Ascending aorta (tissue), 2 donors: ENCODE results near the gene UVSSA. TPM values are rescaled to one million over a fixed set of nuclear protein-coding genes. Genes with fewer than 3 reads are reported as not detected.

ENCODE experiments used
- DNase-seq, 2 donors: peaks; one replicate each; pipeline ENCODE4 v3.0.0-alpha.2; 2019; ENCODE audit warnings: low spot score in 2 of 2
- H3K27ac ChIP-seq, 2 donors: fragments of 200-600 bp; sonication (generic); one replicate each; pipeline ENCODE4 v1.5.1; 2016 to 2017; ENCODE audit warnings: mild to moderate bottlenecking in 1 of 2
- H3K27me3 ChIP-seq: fragments of 200-600 bp; sonication (generic); one replicate; pipeline ENCODE4 v1.5.1; 2017
- H3K36me3 ChIP-seq, 2 donors: fragments of 200-600 bp; sonication (generic); one replicate each; pipeline ENCODE4 v1.5.1; 2016
- H3K4me1 ChIP-seq, 2 donors: fragments of 200-600 bp; sonication (generic); one replicate each; pipeline ENCODE4 v1.5.1; 2016 to 2017; ENCODE audit warnings: mild to moderate bottlenecking in 1 of 2
- H3K4me3 ChIP-seq, 2 donors: fragments of 200-600 bp; sonication (generic); one replicate each; pipeline ENCODE4 v1.5.1; 2016 to 2017; ENCODE audit warnings: mild to moderate bottlenecking in 1 of 2
- H3K9me3 ChIP-seq, 2 donors: fragments of 200-600 bp; sonication (generic); one replicate each; pipeline ENCODE4 v1.5.1; 2016
- CTCF ChIP-seq, 3 experiments: fragments of 200-600 bp in 2 of 3; fragments of 450-650 bp in 1 of 3; sonication (generic) in 2 of 3; IDR thresholded peaks; one replicate each; pipeline ENCODE4 v1.5.1; 2016 to 2019; ENCODE audit warnings: antibody characterized with exemption in 3 of 3, mild to moderate bottlenecking in 1 of 3, moderate library complexity in 1 of 3
- intact Hi-C: fragments of 100-400 bp; cut with DNase I; formaldehyde crosslinking; loops from one replicate; pipeline ENCODE4 v1.15.1; 2023
- total RNA-seq: library from RNA; depleted of rRNA; stranded (reverse); fragments of >200 nt; gene quantifications from one replicate; pipeline ENCODE4 v1.1.0, GENCODE V29; 2016

UVSSA gene
- total RNA-seq, 1 donor from 2014 or later: 56.9 TPM

- intact Hi-C loops: loop anchor here (10.0 kb wide), 2 partner anchors 296 to 1504 kb away; partner anchors contain the start of gene ADD1
- Histone ChIP-seq H3K36me3 (peaks cover 50 to 59% of the 10 kb centered on the region in 2 donors), H3K4me3 (no peak overlapping the region)
Measured at GRCh38 chr4:1340861-1341260, 6.1 kb upstream of the UVSSA start.

GRCh38 chr4:1342003-1342402 is 5.0 kb upstream of the UVSSA start:
- DNase-seq: no peak
- intact Hi-C loops: loop anchor here (10.0 kb wide), 2 partner anchors 297 to 1503 kb away; partner anchors contain the start of gene ADD1
- H3K4me3 ChIP-seq: no peak overlapping the region
- H3K4me1 ChIP-seq: peaks cover 0 to 4% of the 10 kb centered on the region in 2 donors
- H3K36me3 ChIP-seq: peaks cover 44 to 48% of the 10 kb centered on the region in 2 donors
- no peak overlapping the region for H3K27ac ChIP-seq
- no peaks in the 10 kb centered on the region for H3K27me3 ChIP-seq
- H3K9me3 ChIP-seq: no peaks in the 10 kb centered on the region
- no peak for TF ChIP-seq CTCF (IDR thresholded peaks at IDR 0.05)

More at GRCh38 chr4:1340861-1341260, 6.1 kb upstream of the UVSSA start:
- Histone ChIP-seq H3K9me3 (no peaks in the 10 kb centered on the region), H3K4me1 (peaks cover 0 to 4% of the 10 kb centered on the region in 2 donors), H3K27me3 (no peaks in the 10 kb centered on the region), H3K27ac (no peak overlapping the region)
- no peak for TF ChIP-seq CTCF (IDR thresholded peaks at IDR 0.05)
- no peak for DNase-seq

GRCh38 chr4:1344696-1345095 is 2.3 kb upstream of the UVSSA start:
- Histone ChIP-seq H3K4me1 (peaks cover 9 to 16% of the 10 kb centered on the region in 2 donors), H3K4me3 (no peak overlapping the region), H3K27me3 (no peaks in the 10 kb centered on the region), H3K36me3 (peaks cover 20 to 21% of the 10 kb centered on the region in 2 donors), H3K27ac (no peak overlapping the region), H3K9me3 (no peaks in the 10 kb centered on the region)
- no peak for TF ChIP-seq CTCF (IDR thresholded peaks at IDR 0.05)
- intact Hi-C loops: loop anchor here (5.0 to 10.0 kb wide), 6 partner anchors 300 to 1500 kb away; partner anchors contain the start of genes ADD1, GAK, NELFA and NSD2
- no peak for DNase-seq

- Histone ChIP-seq H3K27ac (peak overlapping the region; percentile 83 to 94), H3K36me3 (peaks cover 6 to 7% of the 10 kb centered on the region in 2 donors), H3K4me3 (peak overlapping the region; percentile 90 to 92), H3K4me1 (peaks cover 9 to 16% of the 10 kb centered on the region in 2 donors), H3K9me3 (no peaks in the 10 kb centered on the region), H3K27me3 (no peaks in the 10 kb centered on the region)
- peak in 1 of 3 experiments; percentile 14 for TF ChIP-seq CTCF (IDR thresholded peaks at IDR 0.05)
- DNase-seq: peak in 1 of 2 donors; percentile 75
- intact Hi-C loops: loop anchor here (1.0 to 10.0 kb wide), 11 partner anchors 37 to 1499 kb away; partner anchors contain the start of genes ADD1, FAM53A, GAK and MAEA
Measured at GRCh38 chr4:1345903-1346780, 866 bp upstream of the UVSSA start.

GRCh38 chr4:1347410-1347864 is 429 bp downstream of the UVSSA start:
- no peaks in the 10 kb centered on the region for H3K27me3 ChIP-seq
- intact Hi-C loops: loop anchor here (1.0 to 10.0 kb wide), 10 partner anchors 23 to 1497 kb away; partner anchors contain the start of genes ADD1, GAK, LETM1 and NELFA
- H3K9me3 ChIP-seq: no peaks in the 10 kb centered on the region
- H3K27ac ChIP-seq: peak overlapping the region; percentile 96 to 99
- peak overlapping the region; percentile 83 to 97 for H3K4me3 ChIP-seq
- peak; percentile 31 to 92 for DNase-seq
- no peak for TF ChIP-seq CTCF (IDR thresholded peaks at IDR 0.05)
- peaks cover under 1 to 3% of the 10 kb centered on the region in 2 donors for H3K36me3 ChIP-seq
- peaks cover 9 to 19% of the 10 kb centered on the region in 2 donors for H3K4me1 ChIP-seq
